T-helper 17 cell (primary cell): ENCODE results near the gene COX6A2. TPM values are rescaled to one million over a fixed set of nuclear protein-coding genes. Genes with fewer than 3 reads are reported as not detected.

Experiments used
- ATAC-seq: fragments of 150-1000 bp; cut with Tn5 transposase; 2 replicates; pipeline ENCODE4 v1.10.0; 2021; ENCODE audit warnings: mild to moderate bottlenecking, moderate library complexity
- DNase-seq, 3 donors: peaks; one replicate each; pipeline versions ENCODE4 v3.0.0 to v3.0.0-alpha.2; 2020 to 2021
- H3K9me3 ChIP-seq: one replicate; pipeline ENCODE4 v1.7.0; 2013; ENCODE audit warnings: low read length, mild to moderate bottlenecking; ENCODE audit not compliant: control insufficient read depth, poor library complexity, severe bottlenecking
- H3K27ac Mint-ChIP-seq: one replicate; pipeline ENCODE4 v1.8.0; 2022; ENCODE audit warnings: mild to moderate bottlenecking, moderate library complexity, mixed read lengths
- H3K27me3 Mint-ChIP-seq: one replicate; pipeline ENCODE4 v1.8.0; 2022; ENCODE audit warnings: mixed read lengths
- H3K36me3 Mint-ChIP-seq: one replicate; pipeline ENCODE4 v1.8.0; 2022; ENCODE audit warnings: low read depth, mixed read lengths
- H3K4me1 Mint-ChIP-seq: one replicate; pipeline ENCODE4 v1.8.0; 2022; ENCODE audit warnings: mild to moderate bottlenecking, mixed read lengths
- H3K4me3 Mint-ChIP-seq: one replicate; pipeline ENCODE4 v1.8.0; 2022; ENCODE audit warnings: mild to moderate bottlenecking, moderate library complexity, mixed read lengths
- total RNA-seq, 4 donors: library from RNA in 2 of 4; stranded (reverse) in 2 of 4; gene quantifications; one replicate each; pipeline ENCODE4 v1.2.3 and lab custom pipeline; 2022 to 2026

Gene COX6A2
- total RNA-seq, 2 donors from 2014 or later = not detected

- H3K9me3 ChIP-seq = no peaks in the 10 kb centered on the region
- ATAC-seq = no peak
- Mint-ChIP-seq H3K4me3 (no peak overlapping the region), H3K27ac (no peak overlapping the region), H3K4me1 (peaks cover 9% of the 10 kb centered on the region), H3K27me3 (peaks cover 10% of the 10 kb centered on the region), H3K36me3 (no peaks in the 10 kb centered on the region)
- DNase-seq = no peak
These were observed 42.5 kb upstream of the COX6A2 start for GRCh38 chr16:31470615-31471014.

- Mint-ChIP-seq H3K4me1 (peaks cover 9% of the 10 kb centered on the region), H3K36me3 (peaks cover 2% of the 10 kb centered on the region), H3K4me3 (no peak overlapping the region), H3K27ac (no peak overlapping the region), H3K27me3 (peaks cover 10% of the 10 kb centered on the region)
- H3K9me3 ChIP-seq = no peaks in the 10 kb centered on the region
- no peak for ATAC-seq
- DNase-seq = no peak
These were observed 39.7 kb upstream of the COX6A2 start for GRCh38 chr16:31467858-31468257.

GRCh38 chr16:31467151-31467773 is 39.1 kb upstream of the COX6A2 start:
- Mint-ChIP-seq H3K4me1 (peaks cover 9% of the 10 kb centered on the region), H3K36me3 (peaks cover 2% of the 10 kb centered on the region), H3K27me3 (peaks cover 5% of the 10 kb centered on the region), H3K4me3 (peak overlapping the region; percentile 45), H3K27ac (peak overlapping the region; percentile 54)
- H3K9me3 ChIP-seq = no peaks in the 10 kb centered on the region
- ATAC-seq (no peak), DNase-seq (no peak)

- peaks cover 2% of the 10 kb centered on the region for H3K36me3 Mint-ChIP-seq
- H3K4me3 Mint-ChIP-seq = no peak overlapping the region
- H3K27ac Mint-ChIP-seq = peak overlapping the region; percentile 54
These were observed 38.3 kb upstream of the COX6A2 start for GRCh38 chr16:31466381-31466841.

GRCh38 chr16:31465788-31466370 is 37.7 kb upstream of the COX6A2 start:
- Mint-ChIP-seq H3K4me3 (no peak overlapping the region), H3K4me1 (peaks cover 10% of the 10 kb centered on the region), H3K27me3 (no peaks in the 10 kb centered on the region), H3K27ac (no peak overlapping the region), H3K36me3 (peaks cover 2% of the 10 kb centered on the region)
- no peaks in the 10 kb centered on the region for H3K9me3 ChIP-seq
- DNase-seq = no peak
- no peak for ATAC-seq

More at GRCh38 chr16:31466381-31466841, 38.3 kb upstream of the COX6A2 start:
- no peaks in the 10 kb centered on the region for H3K9me3 ChIP-seq
- Mint-ChIP-seq H3K27me3 (peaks cover 5% of the 10 kb centered on the region), H3K4me1 (peaks cover 9% of the 10 kb centered on the region)
- no peak for DNase-seq
- no peak for ATAC-seq

GRCh38 chr16:31464781-31465260 is 36.7 kb upstream of the COX6A2 start:
- Mint-ChIP-seq H3K27me3 (no peaks in the 10 kb centered on the region), H3K27ac (no peak overlapping the region), H3K4me1 (peaks cover 15% of the 10 kb centered on the region), H3K4me3 (no peak overlapping the region), H3K36me3 (peaks cover 2% of the 10 kb centered on the region)
- no peaks in the 10 kb centered on the region for H3K9me3 ChIP-seq
- DNase-seq (no peak), ATAC-seq (no peak)

- Mint-ChIP-seq H3K4me3 (no peak overlapping the region), H3K27me3 (no peaks in the 10 kb centered on the region), H3K36me3 (peaks cover 2% of the 10 kb centered on the region), H3K4me1 (peaks cover 15% of the 10 kb centered on the region), H3K27ac (no peak overlapping the region)
- H3K9me3 ChIP-seq = no peaks in the 10 kb centered on the region
- ATAC-seq (no peak), DNase-seq (no peak)
These were observed 36.2 kb upstream of the COX6A2 start for GRCh38 chr16:31464348-31464769.

GRCh38 chr16:31461921-31462804 is 34.0 kb upstream of the COX6A2 start:
- peaks cover 2% of the 10 kb centered on the region for H3K36me3 Mint-ChIP-seq
- no peaks in the 10 kb centered on the region for H3K27me3 Mint-ChIP-seq
- H3K4me1 Mint-ChIP-seq = peaks cover 24% of the 10 kb centered on the region
- no peak overlapping the region for H3K27ac Mint-ChIP-seq
- DNase-seq (no peak), ATAC-seq (no peak)
- no peaks in the 10 kb centered on the region for H3K9me3 ChIP-seq
- H3K4me3 Mint-ChIP-seq = no peak overlapping the region

- Mint-ChIP-seq H3K4me3 (peak overlapping the region; percentile 45), H3K36me3 (peaks cover 2% of the 10 kb centered on the region), H3K27me3 (no peaks in the 10 kb centered on the region), H3K27ac (no peak overlapping the region), H3K4me1 (peaks cover 19% of the 10 kb centered on the region)
- DNase-seq (no peak), ATAC-seq (no peak)
- no peaks in the 10 kb centered on the region for H3K9me3 ChIP-seq
These were observed 33.2 kb upstream of the COX6A2 start for GRCh38 chr16:31461201-31461920.

- peaks cover 21% of the 10 kb centered on the region for H3K4me1 Mint-ChIP-seq
- no peak overlapping the region for H3K4me3 Mint-ChIP-seq
- ATAC-seq (no peak), DNase-seq (no peak)
- no peaks in the 10 kb centered on the region for H3K9me3 ChIP-seq
- H3K36me3 Mint-ChIP-seq = peaks cover 2% of the 10 kb centered on the region
- H3K27me3 Mint-ChIP-seq = no peaks in the 10 kb centered on the region
- no peak overlapping the region for H3K27ac Mint-ChIP-seq
These were observed 32.4 kb upstream of the COX6A2 start for GRCh38 chr16:31460582-31461002.

- no peaks in the 10 kb centered on the region for H3K9me3 ChIP-seq
- DNase-seq (peak; percentile 100), ATAC-seq (peak; percentile 83)
- H3K27me3 Mint-ChIP-seq = no peaks in the 10 kb centered on the region
- peak overlapping the region; percentile 91 for H3K4me3 Mint-ChIP-seq
- H3K4me1 Mint-ChIP-seq = peaks cover 24% of the 10 kb centered on the region
- H3K36me3 Mint-ChIP-seq = peaks cover 2% of the 10 kb centered on the region
- H3K27ac Mint-ChIP-seq = peak overlapping the region; percentile 83
These were observed 31.8 kb upstream of the COX6A2 start for GRCh38 chr16:31459687-31460581.
